HepG2 (cell line): Measurements from ENCODE around the gene STAT4.

Experiments
- KLF12 ChIP-seq: sonication (generic); formaldehyde crosslinking; IDR thresholded peaks from 2 replicates; pipeline ENCODE4 v1.4.0; 2020; ENCODE audit warnings: missing genetic modification reagents, borderline replicate concordance
- MAFF ChIP-seq: IDR thresholded peaks from 2 replicates; pipeline ENCODE4 v1.6.1; 2011; ENCODE audit warnings: low read depth, low read length, improper control_type of control experiment
- MED1 ChIP-seq: sonication (generic); formaldehyde crosslinking; IDR thresholded peaks from 2 replicates; pipeline ENCODE4 v1.4.0; 2020; ENCODE audit warnings: missing genetic modification reagents
- NFIC ChIP-seq: IDR thresholded peaks from 2 replicates; pipeline ENCODE4 v1.6.1; 2012; ENCODE audit warnings: mild to moderate bottlenecking, low read length, inconsistent platforms
- SRSF1 ChIP-seq: fragments of 200-400 bp; formaldehyde crosslinking; optimal IDR thresholded peaks from 2 replicates; pipeline ENCODE3; 2017; ENCODE audit warnings: mild to moderate bottlenecking, low read depth, low read length, moderate library complexity
- SSRP1 ChIP-seq: IDR thresholded peaks from 2 replicates; pipeline ENCODE4 v1.6.1; 2016; ENCODE audit warnings: control low read depth
- ZNF724P ChIP-seq: sonication (generic); formaldehyde crosslinking; IDR thresholded peaks from 2 replicates; pipeline ENCODE4 v1.8.0; 2022; ENCODE audit warnings: missing genetic modification reagents, borderline replicate concordance
- ZNF878 ChIP-seq: sonication (generic); formaldehyde crosslinking; IDR thresholded peaks from 2 replicates; pipeline ENCODE4 v1.8.1; 2023; ENCODE audit warnings: mild to moderate bottlenecking, missing genetic modification reagents, moderate library complexity
- TF ChIP-seq, protein P1 (sequence below): sonication (generic); formaldehyde crosslinking; IDR thresholded peaks from 2 replicates; pipeline ENCODE4 v1.5.1; 2020; ENCODE audit warnings: missing genetic modification reagents, mild to moderate bottlenecking, borderline replicate concordance
- TF ChIP-seq, protein P2 (sequence below): sonication (generic); formaldehyde crosslinking; IDR thresholded peaks from 2 replicates; pipeline ENCODE4 v1.5.0; 2020; ENCODE audit warnings: mild to moderate bottlenecking, missing genetic modification reagents, moderate library complexity

DNA sequence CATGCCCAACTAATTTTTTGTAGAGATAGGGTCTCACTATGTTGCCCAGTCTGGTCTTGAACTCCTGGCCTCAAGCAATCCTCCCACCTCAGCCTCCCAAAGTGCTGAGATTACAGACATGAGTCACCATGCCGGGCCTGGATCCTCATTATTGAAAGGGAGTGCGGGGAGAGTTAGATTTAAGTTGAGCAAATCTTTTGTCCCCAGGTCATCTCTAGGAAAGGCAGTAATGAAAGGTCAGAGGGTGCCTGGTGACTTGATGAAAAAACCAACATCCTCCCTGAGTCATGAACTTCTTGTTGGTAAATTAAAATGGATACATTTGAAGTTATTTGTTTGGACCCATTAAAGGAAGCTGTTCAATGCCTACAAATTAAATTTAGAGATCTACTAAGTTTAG is 25.1 kb downstream of the STAT4 start:
- no peak for TF ChIP-seq ZNF878 (CRISPR knock-in tag)
- TF ChIP-seq MED1 (CRISPR knock-in tag), result no peak
- no peak for TF ChIP-seq ZNF724P
- TF ChIP-seq, protein P1, sequence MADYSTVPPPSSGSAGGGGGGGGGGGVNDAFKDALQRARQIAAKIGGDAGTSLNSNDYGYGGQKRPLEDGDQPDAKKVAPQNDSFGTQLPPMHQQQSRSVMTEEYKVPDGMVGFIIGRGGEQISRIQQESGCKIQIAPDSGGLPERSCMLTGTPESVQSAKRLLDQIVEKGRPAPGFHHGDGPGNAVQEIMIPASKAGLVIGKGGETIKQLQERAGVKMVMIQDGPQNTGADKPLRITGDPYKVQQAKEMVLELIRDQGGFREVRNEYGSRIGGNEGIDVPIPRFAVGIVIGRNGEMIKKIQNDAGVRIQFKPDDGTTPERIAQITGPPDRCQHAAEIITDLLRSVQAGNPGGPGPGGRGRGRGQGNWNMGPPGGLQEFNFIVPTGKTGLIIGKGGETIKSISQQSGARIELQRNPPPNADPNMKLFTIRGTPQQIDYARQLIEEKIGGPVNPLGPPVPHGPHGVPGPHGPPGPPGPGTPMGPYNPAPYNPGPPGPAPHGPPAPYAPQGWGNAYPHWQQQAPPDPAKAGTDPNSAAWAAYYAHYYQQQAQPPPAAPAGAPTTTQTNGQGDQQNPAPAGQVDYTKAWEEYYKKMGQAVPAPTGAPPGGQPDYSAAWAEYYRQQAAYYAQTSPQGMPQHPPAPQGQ (CRISPR knock-in tag), result no peak
- TF ChIP-seq, protein P2, sequence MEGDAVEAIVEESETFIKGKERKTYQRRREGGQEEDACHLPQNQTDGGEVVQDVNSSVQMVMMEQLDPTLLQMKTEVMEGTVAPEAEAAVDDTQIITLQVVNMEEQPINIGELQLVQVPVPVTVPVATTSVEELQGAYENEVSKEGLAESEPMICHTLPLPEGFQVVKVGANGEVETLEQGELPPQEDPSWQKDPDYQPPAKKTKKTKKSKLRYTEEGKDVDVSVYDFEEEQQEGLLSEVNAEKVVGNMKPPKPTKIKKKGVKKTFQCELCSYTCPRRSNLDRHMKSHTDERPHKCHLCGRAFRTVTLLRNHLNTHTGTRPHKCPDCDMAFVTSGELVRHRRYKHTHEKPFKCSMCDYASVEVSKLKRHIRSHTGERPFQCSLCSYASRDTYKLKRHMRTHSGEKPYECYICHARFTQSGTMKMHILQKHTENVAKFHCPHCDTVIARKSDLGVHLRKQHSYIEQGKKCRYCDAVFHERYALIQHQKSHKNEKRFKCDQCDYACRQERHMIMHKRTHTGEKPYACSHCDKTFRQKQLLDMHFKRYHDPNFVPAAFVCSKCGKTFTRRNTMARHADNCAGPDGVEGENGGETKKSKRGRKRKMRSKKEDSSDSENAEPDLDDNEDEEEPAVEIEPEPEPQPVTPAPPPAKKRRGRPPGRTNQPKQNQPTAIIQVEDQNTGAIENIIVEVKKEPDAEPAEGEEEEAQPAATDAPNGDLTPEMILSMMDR (CRISPR knock-in tag), result no peak
- no peak for TF ChIP-seq SRSF1
- no peak for TF ChIP-seq SSRP1 (CRISPR knock-in tag)
- no peak for TF ChIP-seq MAFF
- TF ChIP-seq KLF12 (CRISPR knock-in tag), result no peak
- no peak for TF ChIP-seq NFIC
